HG03039 (cell line): ENCODE measurements around the gene OR51B2.
A peak's percentile ranks its signal among the peaks of the same experiment; 100 is the strongest.
"Not testable (repeated sequence)": the region's sequence is repeated elsewhere in the genome, so short reads cannot be mapped to it uniquely, and the experiment has no call there.

Source experiments
- ATAC-seq: cut with Tn5 transposase; IDR thresholded peaks from one replicate; pipeline ENCODE4 v1.9.1; 2021; ENCODE audit warnings: mild to moderate bottlenecking, moderate library complexity; ENCODE audit not compliant: unreplicated experiment

Gene OR51B2

DNA sequence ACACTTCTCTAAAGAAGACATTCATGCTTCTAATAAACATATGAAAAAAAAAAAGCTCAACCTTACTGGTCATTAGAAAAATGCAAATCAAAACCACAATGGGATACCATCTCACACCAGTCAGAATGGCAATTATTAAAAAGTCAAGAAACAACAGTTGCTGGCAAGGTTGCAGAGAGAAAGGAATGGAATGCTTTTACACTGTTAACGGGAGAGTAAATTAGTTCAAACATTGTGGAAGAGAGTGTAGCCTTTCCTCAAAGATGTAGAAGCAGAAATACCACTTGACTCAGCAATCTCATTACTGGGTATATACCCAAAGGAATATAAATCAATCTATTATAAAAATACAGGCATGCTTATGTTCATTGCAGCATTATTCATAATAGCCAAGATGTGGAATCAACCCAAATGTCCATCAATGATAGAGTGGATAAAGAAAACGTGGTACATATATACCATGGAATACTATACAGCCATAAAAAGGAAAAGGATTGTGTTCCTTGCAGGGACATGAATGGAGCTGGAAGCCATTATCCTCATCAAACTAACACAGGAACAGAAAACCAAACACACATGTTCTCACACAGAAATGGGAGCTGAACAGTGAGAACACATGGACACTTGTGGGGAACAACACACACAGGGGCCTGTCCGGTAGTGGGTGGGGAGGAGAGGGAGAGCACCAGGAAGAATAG lies 10.6 kb downstream of the OR51B2 start:
- not testable (repeated sequence) for ATAC-seq

DNA sequence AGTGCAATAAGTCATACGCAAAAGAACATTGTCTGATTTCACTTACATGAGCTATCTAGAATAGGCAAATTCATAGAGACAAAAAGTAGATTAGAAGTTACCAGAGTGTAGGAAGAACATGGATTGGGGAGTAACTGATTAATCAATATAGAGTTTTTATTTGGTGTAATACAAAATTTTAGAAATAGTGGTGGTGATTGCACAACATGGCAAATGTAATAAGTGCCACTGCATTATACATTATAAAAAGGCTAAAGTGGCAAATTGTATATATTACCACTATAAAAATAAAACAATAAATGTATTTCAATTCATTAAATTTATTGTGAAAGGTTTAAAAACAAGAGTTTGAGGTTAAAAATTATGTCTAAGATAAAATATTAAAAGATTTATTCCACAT lies 13.7 kb downstream of the OR51B2 start:
- no peak for ATAC-seq

DNA sequence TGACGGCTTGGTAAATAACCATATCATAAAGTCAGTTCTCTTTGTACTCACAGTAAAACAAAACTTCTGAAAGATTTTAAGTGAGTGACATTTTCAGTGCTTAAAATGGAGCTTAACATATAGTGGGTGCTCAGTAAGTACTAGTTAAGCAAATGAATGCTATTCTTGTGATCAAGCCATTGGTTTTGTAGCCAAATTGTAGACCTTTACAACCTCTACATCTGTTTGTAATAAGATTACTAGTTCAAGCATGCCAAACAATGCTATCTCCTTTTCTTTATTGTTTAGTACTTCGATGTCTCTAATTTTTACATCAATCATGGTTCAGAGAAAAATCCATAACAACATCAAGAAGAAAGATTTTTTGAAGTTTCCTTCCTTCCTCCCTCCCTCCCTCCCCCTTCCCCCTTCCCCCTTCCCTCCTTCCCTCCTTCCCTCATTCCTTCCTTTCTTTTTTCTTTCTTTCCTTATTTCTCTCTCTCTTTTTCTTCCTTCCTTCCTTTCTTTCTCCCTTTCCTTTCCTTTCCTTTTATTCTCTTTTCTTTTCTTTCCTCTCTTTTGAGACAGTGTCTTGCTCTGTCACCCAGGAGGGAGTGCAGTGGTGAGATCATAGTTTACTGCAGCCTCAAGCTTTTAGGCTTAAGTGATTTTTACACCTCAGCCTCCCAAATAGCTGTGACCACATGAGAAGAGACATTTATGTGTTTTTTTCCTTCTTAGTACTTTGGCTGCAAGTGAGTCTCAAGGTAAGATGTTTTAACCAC lies 16.7 kb downstream of the OR51B2 start:
- no peak for ATAC-seq

DNA sequence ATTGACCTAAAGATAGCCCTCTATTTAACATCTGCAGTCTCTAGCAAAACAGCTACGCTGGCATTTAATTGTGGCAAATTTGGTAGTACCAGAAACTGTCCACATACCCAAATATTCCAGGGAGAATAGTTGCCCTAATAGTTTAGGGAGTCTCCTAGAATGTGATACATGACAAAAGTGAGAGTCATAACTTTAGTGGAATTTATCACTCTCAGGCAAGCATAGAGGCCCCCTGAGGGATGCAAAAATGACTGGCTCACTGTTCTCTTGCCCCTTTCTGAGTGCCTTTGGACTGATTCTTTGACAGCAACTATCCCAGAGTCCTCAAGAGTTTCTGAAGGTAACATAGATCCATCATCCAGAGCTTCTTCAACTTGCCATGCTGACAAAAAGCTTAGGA lies 20.1 kb downstream of the OR51B2 start:
- no peak for ATAC-seq

DNA sequence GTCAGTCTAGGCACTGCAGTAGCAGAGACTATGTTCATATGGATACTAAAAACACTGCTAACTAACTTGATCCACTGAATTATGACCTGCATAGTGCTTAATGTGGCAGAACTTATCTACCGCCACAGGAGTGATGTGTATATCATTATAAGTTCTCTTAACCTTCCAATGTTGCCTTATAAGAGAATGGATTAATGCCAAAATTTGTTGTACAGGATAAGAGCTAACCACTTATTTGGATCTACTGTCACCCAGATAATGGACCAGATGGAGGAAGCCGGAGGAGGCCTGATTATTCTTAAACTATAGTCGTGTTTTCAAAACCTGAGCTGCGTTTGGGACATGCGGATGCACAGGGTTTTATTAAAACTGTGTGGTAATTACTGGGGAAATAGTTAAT lies 20.5 kb downstream of the OR51B2 start:
- no peak for ATAC-seq

DNA sequence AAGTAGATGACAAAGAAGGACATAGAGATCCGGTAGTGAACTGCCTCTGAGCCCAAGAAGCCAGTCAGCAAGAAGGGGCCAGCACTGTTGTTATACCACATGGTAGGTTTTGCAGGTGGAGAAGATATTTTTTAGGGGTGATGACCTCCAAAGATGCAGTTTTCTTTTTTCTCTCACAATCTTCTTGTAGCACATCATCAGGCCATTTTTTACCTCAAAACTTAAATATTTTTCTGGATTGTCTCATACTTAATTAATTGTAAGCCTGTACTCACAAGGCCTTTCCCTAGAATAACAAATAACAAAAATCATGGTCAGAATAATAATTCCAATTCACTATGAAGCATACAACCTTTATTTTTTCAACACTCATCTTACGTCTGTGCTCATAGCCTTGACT lies 22.3 kb downstream of the OR51B2 start, which contains the start of gene OR51B4:
Gene OR51B4 (minus strand): TSS at position 101 of the 400 bp plus-strand sequence. CDS start 0 bp downstream, at position 101.
- ATAC-seq, result no peak

DNA sequence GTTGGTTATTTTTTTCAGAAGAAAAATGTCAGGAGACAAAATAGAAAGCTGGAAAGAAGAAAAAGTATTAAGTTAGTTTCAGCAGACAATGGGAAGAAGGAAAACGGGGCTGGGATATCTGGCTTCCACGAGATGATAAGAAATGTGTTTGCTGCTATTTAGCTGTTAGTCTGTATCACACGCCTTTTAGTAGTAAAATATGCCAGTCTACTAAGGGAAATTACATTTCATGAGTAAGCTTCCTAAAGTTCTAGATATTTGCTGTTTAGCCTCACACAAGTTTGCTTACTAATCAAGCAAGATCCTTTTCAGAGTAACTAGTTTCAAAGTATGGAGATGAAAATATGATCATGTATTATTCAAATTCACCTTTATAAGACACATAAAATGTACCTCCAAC lies 23.8 kb downstream of the OR51B2 start:
- ATAC-seq, result no peak

DNA sequence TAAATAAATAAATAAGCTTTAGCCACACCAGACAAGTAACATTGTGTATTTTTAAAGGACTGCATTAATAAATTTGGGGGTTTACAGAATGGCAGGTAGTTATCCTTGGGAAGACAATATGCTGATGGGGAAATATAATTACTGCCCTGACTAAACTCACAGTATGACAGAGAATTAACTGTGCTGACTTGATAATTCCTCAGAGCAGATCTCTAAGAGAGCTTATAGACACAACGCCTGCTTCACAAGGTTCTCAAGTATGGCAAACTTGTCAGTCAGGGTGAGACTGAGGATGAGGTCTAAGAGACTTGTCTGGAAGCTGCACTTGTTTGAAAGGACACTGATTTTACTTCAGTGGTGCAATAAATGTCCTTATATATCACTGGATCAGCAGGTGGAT lies 25.6 kb downstream of the OR51B2 start:
- ATAC-seq, result no peak

DNA sequence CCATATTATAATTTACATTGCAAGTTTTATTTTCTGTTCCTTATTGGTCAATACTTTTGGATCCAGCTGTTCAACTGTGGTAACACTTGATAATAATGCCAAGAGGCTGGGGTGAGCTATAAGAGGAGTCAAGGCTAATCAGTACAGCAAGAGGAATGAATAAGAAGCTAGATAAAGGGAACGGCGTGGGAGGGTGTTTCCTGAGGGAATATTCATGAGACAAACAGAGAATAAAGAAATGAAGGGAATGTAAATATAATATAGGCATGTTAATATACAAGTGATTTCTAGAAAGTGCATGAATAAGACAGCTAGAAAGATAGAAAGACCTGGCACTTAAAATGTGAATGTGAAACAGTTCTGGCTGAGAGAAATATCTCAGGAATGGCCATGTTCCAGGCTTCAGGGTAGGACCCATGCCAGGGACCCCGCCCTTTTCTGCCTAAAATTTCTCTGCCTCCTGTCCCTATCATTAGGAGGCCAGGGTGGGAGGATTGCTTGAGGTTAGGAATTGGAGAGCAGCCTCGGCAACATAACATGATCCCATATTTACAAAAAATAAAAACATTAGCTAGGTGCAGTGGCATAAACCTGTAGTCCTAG lies 26.3 kb downstream of the OR51B2 start:
- ATAC-seq, result no peak

DNA sequence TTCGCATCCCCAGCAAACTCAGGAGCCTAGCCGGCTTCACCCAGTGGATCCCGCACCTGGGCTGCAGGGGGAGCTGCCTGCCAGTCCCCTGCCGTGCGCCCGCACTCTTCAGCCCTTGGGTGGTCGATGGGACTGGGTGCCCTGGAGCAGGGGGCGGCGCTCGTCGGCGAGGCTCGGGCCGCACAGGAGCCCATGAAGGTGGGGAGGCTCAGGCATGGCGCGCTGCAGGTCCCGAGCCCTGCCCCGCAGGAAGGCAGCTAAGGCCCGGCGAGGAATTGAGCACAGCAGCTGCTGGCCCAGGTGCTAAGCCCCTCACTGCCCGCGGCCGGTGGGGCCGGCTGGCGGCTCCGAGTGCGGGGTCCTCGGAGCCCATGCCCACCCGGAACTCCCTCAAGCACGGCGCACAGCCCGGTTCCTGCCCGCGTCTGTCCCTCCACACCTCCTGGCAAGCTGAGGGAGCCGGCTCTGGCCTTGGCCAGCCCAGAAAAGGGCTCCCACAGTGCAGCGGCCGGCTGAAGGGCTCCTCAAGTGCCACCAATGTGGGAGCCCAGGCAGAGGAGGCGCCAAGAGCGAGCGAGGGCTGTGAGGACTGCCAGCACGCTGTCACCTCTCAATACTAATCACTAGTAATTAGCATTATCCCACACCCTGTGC lies 29.6 kb downstream of the OR51B2 start:
- ATAC-seq, result not testable (repeated sequence)

DNA sequence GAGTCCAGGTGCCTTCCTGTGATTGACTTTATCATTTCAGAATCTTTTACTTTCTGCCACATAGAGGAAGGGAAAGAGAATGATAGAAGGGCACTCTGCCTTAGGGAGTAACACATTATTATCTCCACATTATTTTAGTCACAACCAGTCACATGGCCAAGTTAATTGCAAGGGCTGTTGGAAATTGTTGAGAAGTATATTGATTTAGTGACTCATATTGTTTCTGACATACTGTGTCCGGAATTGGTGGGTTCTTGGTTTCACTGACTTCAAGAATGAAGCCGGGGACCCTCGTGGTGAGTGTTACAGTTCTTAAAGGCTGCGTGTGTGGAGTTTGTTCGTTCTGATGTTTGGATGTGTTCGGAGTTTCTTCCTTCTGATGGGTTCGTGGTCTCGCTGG lies 31.1 kb downstream of the OR51B2 start:
- ATAC-seq, result no peak

DNA sequence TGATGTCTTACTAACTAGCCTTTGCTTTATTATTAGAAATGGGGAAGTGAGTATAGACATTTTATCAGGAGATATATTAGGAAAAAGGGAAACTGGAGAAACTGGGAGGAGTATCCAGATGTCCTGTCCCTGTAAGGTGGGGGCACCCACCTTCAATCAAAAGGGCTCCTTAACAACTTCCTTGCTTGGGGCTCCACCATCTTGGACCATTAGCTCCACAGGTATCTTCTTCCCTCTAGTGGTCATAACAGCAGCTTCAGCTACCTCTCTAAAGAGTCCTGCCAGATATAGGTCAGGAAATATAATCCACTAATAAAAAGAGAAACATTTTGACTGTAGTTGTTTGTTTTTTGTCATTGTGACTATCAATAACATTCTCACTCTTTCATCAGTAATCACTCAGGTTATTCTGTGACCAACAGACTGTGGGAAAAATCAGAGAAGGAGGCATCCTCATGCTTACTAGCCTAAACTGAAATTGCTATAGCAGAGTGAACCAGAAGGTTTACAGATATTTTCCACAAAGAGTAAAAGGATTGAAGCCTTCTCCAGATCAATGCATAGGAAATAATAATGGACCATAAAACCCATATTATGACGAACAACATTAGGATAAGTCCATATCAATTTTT lies 32.8 kb downstream of the OR51B2 start:
- peak; percentile 92 for ATAC-seq

DNA sequence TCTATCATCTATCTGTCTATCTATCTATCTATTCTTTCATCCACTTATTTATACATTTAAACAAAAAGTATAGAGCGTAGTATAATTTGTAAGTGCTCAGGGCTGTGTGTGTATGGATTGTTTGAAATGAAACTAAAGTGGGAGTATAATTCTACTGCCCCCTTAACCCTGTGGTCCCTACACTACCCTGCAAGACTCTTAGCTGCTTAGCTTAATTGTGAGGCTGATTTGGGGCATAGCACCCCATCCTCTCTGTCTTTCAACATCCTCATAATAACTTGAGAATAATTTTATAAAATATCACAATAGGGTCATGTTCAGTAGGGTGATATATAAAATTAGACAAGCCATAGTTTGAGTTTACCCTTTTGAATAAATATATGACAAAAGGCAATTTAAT lies 34.0 kb downstream of the OR51B2 start:
- no peak for ATAC-seq

DNA sequence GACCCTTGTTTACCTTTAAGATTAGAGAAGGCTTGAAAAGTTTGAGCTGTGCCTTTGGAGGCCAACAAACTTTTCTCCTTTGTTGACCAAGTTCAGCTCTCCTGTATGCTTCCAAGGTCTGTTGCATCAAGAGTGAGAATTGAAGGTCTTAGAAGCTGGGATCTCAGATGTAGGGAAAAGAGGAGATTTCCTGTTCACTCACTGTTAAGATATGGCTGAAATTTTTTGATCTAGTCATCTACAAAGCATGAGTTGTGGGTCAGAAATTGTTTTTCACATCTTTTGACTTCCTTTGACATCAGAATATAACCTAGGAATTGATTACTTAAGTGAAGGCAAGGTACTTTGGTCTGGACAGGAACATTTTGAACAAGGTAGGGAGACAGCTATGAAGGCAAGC lies 34.4 kb downstream of the OR51B2 start:
- ATAC-seq, result no peak

DNA sequence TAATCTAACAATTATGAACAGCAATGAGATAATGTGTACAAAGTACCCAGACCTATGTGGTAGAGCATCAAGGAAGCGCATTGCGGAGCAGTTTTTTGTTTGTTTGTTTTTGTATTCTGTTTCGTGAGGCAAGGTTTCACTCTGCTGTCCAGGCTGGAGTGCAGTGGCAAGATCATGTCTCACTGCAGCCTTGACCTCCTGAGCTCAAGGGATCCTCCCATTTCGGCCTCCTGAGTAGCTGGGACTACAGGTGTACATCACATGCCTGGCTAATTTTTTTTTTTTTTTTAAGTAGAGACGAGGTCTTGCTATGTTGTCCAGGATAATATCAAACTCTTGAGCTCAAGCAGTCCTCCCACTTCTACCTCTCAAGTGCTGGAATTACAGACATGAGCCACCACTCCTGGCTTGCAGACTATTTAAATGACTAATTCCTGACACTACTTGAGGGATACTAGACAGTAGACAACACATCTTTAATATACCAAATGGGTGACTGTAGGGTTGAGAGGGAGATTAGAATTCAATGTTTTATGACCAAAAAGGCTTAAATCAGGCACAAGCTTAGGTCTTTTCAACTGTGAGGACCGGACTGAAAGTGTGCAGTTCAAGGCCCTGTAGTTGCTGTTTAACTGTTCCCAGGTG lies 35.1 kb downstream of the OR51B2 start:
- ATAC-seq, result no peak

DNA sequence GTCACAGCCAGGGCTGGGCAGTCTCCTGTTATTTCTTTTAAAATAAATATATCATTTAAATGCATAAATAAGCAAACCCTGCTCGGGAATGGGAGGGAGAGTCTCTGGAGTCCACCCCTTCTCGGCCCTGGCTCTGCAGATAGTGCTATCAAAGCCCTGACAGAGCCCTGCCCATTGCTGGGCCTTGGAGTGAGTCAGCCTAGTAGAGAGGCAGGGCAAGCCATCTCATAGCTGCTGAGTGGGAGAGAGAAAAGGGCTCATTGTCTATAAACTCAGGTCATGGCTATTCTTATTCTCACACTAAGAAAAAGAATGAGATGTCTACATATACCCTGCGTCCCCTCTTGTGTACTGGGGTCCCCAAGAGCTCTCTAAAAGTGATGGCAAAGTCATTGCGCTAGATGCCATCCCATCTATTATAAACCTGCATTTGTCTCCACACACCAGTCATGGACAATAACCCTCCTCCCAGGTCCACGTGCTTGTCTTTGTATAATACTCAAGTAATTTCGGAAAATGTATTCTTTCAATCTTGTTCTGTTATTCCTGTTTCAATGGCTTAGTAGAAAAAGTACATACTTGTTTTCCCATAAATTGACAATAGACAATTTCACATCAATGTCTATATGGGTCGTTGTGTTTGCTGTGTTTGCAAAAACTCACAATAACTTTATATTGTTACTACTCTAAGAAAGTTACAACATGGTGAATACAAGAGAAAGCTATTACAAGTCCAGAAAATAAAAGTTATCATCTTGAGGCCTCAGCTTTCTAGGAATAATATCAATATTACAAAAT lies 35.8 kb downstream of the OR51B2 start:
- ATAC-seq, result no peak

DNA sequence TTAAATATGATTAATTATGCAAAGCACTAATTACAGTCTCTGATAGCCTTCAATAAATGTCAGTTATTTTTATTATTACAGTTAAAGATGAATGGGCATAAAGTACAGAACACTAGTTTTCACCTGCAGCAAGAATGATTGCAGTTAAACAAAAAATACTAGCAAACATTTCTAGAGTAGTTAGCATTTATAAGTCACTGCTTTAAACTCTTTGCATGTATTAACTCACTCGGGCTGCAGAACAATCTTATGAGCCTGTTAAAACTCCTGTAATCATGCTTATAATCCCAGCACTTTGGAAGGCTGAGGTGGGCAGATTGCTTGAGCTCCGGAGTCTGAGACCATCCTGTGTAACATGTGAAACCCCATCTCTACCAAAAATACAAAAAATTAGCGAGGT lies 37.2 kb downstream of the OR51B2 start:
- ATAC-seq, result no peak

DNA sequence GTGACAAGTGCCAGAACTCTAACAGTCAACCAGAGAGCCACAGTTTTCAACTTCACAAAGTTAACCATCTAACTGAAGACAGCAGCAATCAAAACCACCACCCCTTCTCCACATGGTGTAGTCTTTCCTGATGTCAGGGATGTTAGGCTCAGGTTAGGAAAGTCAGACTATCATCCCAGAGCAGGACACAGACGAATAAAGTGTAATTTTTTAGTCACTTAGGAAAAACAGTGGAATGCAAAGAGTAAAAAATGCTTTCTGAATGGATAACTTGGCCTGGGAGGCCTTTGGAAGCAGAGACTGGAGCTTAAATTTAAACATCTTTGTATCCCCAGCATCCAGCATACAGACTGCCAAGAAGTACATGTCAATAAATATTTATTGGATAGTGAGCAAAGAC lies 37.7 kb downstream of the OR51B2 start:
- no peak for ATAC-seq

DNA sequence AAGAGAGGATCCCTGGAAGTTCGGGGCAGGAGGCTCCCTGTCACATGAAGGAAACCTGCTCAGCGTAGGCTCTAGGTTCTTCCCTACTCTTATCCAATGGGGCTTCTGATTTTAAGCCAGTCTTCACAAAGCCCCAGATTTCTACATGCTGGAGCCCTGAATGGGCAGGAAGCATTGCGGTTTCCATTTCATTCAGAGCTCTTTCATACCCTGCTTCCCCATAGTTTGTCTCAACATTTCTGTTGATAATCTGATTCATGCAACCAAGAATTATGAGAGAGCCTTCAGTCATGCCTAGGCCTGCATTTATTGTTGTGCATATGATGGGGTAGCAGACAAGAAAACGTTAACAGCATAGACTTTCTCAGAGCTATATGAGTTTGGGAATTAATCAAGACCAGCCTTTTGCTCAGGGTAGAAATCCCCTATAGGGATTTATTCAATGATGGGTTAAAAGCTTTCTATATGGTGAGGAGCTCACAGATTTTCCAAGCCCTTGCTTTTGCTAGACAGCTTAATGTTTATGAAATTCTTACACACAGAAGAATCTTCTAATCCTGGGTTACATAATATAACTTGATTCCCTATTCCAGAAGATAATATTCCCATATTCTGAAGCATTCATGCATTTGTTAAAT lies 38.3 kb downstream of the OR51B2 start:
- ATAC-seq, result no peak
